Measurements from ENCODE around the gene AGPAT3.

DNA sequence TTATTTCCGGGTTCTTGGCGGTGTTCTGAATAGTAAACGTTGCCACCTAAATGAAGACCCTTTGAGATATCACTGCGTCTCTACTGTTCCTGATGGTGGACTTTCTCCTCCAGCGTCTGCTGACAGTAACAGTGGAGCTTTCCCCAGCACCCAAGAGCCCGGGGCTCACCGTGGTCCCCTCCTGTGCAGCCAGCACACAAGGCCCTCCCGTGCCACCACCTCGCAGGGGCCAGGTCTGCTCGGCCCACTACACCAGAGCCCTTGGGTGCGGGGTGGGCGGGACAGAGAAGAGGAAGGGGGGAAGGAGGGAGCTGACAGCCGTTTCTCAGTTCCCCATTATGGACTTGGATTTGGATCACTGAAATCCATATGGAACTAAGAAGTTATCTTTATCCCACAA, 85.9 kb downstream of the AGPAT3 start:
- TF ChIP-seq POLR2A (IDR thresholded peaks at IDR 0.05) = no peak
- TF ChIP-seq, protein P1, sequence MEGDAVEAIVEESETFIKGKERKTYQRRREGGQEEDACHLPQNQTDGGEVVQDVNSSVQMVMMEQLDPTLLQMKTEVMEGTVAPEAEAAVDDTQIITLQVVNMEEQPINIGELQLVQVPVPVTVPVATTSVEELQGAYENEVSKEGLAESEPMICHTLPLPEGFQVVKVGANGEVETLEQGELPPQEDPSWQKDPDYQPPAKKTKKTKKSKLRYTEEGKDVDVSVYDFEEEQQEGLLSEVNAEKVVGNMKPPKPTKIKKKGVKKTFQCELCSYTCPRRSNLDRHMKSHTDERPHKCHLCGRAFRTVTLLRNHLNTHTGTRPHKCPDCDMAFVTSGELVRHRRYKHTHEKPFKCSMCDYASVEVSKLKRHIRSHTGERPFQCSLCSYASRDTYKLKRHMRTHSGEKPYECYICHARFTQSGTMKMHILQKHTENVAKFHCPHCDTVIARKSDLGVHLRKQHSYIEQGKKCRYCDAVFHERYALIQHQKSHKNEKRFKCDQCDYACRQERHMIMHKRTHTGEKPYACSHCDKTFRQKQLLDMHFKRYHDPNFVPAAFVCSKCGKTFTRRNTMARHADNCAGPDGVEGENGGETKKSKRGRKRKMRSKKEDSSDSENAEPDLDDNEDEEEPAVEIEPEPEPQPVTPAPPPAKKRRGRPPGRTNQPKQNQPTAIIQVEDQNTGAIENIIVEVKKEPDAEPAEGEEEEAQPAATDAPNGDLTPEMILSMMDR (IDR thresholded peaks at IDR 0.05) = no peak
